A673 (cell line): ENCODE results near the gene PRKAG2.

Experiments used
- EZH2 ChIP-seq: fragments of 200-600 bp; sonication (generic); IDR thresholded peaks from 2 replicates; pipeline ENCODE4 v1.6.1; 2017; ENCODE audit warnings: borderline replicate concordance, low read depth, mild to moderate bottlenecking, mixed read lengths, antibody characterized with exemption, low read length; ENCODE audit not compliant: poor library complexity, severe bottlenecking
- TF ChIP-seq, protein P1 (sequence below): fragments of 300-800, 200-600 bp; sonication (generic); conservative IDR thresholded peaks from 2 replicates; pipeline ENCODE4 v1.5.1; 2017; ENCODE audit warnings: low read depth, mild to moderate bottlenecking, antibody characterized with exemption, low read length, moderate library complexity, mixed read lengths

DNA sequence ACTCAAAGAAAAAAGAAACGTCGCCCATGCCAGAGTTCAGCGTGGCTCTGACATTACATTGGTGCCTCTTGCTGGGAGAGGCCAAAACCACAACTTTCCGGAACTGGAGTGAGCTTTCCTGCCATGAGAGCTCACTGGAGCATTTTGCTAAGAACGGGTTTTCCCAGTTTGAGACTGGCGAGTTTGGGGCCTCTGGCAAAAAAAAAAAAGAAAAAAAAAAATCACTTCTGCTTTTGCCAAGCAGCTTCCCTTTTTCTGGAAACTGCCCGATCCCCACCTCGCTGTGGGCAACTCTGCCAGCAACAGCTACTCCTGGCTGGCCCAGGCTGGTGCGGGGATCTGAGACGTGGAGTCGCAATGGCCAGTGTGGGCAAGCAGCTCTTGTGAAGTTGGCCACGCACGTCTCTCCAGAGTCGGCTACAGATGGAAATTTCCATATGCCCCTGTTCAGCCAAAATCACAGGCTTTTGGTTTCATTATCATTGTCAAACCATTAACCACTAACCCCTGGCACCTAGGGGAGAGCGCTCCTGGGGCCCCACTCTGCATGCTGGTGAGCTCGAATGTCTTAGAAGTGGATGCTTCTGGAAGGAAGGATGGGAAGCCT is 25.7 kb downstream of the PRKAG2 start:
- TF ChIP-seq, protein P1, sequence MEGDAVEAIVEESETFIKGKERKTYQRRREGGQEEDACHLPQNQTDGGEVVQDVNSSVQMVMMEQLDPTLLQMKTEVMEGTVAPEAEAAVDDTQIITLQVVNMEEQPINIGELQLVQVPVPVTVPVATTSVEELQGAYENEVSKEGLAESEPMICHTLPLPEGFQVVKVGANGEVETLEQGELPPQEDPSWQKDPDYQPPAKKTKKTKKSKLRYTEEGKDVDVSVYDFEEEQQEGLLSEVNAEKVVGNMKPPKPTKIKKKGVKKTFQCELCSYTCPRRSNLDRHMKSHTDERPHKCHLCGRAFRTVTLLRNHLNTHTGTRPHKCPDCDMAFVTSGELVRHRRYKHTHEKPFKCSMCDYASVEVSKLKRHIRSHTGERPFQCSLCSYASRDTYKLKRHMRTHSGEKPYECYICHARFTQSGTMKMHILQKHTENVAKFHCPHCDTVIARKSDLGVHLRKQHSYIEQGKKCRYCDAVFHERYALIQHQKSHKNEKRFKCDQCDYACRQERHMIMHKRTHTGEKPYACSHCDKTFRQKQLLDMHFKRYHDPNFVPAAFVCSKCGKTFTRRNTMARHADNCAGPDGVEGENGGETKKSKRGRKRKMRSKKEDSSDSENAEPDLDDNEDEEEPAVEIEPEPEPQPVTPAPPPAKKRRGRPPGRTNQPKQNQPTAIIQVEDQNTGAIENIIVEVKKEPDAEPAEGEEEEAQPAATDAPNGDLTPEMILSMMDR: no peak
- TF ChIP-seq EZH2: no peak
